Ovary (tissue), 3 donors: Measurements from ENCODE around the gene MPC1.

Experiments used
- EP300 ChIP-seq: sonication (generic); formaldehyde crosslinking; IDR thresholded peaks from one replicate; pipeline ENCODE4 v1.6.1; 2017; ENCODE audit warnings: antibody characterized with exemption
- POLR2A ChIP-seq: fragments of 450-650 bp; IDR thresholded peaks from one replicate; pipeline ENCODE4 v1.6.1; 2017; ENCODE audit warnings: antibody characterized with exemption, mild to moderate bottlenecking, moderate library complexity
- TF ChIP-seq, protein P1 (sequence below), 3 donors: fragments of 450-650 bp in 2 of 3; fragments of 200-600 bp in 1 of 3; IDR thresholded peaks; one replicate each; pipeline versions ENCODE4 v1.5.1 to v1.8.0; 2016 to 2022; ENCODE audit warnings: antibody characterized with exemption in 3 of 3, mild to moderate bottlenecking in 1 of 3
- donor health status: DM: no; HTN: no; CAD: no.

DNA sequence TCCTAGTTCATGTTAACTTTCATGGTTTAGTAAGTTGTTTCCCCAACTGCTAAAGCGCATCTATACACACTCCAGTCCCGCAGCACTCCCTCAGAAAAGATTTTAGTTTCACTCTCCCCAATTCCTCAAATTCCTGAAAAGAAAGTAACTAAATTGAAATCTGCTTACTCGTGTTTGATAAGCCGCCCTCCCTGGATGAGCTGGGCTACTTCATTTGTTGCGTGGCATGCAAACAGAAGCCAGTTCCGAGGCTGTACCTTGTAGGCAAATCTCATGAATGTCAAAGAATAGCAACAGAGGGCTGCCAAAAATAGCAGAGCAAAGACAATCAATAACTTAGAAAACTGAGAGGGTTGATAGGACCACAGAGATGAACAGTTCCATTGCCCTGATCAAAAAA, 16.9 kb downstream of the MPC1 start:
- TF ChIP-seq, protein P1, sequence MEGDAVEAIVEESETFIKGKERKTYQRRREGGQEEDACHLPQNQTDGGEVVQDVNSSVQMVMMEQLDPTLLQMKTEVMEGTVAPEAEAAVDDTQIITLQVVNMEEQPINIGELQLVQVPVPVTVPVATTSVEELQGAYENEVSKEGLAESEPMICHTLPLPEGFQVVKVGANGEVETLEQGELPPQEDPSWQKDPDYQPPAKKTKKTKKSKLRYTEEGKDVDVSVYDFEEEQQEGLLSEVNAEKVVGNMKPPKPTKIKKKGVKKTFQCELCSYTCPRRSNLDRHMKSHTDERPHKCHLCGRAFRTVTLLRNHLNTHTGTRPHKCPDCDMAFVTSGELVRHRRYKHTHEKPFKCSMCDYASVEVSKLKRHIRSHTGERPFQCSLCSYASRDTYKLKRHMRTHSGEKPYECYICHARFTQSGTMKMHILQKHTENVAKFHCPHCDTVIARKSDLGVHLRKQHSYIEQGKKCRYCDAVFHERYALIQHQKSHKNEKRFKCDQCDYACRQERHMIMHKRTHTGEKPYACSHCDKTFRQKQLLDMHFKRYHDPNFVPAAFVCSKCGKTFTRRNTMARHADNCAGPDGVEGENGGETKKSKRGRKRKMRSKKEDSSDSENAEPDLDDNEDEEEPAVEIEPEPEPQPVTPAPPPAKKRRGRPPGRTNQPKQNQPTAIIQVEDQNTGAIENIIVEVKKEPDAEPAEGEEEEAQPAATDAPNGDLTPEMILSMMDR (IDR thresholded peaks at IDR 0.05), result no peak
- TF ChIP-seq POLR2A (no peak), EP300 (no peak)
